CD4-positive, CD25-positive, alpha-beta regulatory T cell (primary cell): ENCODE data around the gene VSIG2. TPM values are rescaled to one million over a fixed set of nuclear protein-coding genes. Genes with fewer than 3 reads are reported as not detected.
A peak's percentile ranks its signal among the peaks of the same experiment; 100 is the strongest.
"Not testable (repeated sequence)": the region's sequence is repeated elsewhere in the genome, so short reads cannot be mapped to it uniquely, and the experiment has no call there.

Experiments used
- ATAC-seq, 2 donors: fragments of 150-1000 bp; cut with Tn5 transposase; one replicate each; pipeline ENCODE4 v1.10.0; 2021; ENCODE audit warnings: low read depth in 2 of 2, moderate number of reproducible peaks in 2 of 2, moderate library complexity in 1 of 2
- DNase-seq, 3 donors: peaks; one replicate each; pipeline versions ENCODE4 v3.0.0 to v3.0.0-alpha.2; 2012 to 2022; ENCODE audit warnings: mixed read lengths in 1 of 3
- H3K27ac ChIP-seq: one replicate; pipeline ENCODE4 v1.7.0; 2013; ENCODE audit warnings: mild to moderate bottlenecking, low read length; ENCODE audit not compliant: insufficient read depth, poor library complexity, severe bottlenecking
- H3K27me3 ChIP-seq: one replicate; pipeline ENCODE4 v1.7.0; 2013; ENCODE audit warnings: low read length; ENCODE audit not compliant: control insufficient read depth, insufficient read depth
- H3K36me3 ChIP-seq: one replicate; pipeline ENCODE4 v1.7.0; 2013; ENCODE audit warnings: mild to moderate bottlenecking, low read length, moderate library complexity; ENCODE audit not compliant: control insufficient read depth, insufficient read depth
- H3K4me1 ChIP-seq: 2 replicates; pipeline ENCODE4 v1.7.0; 2013; ENCODE audit warnings: mild to moderate bottlenecking, low read length; ENCODE audit not compliant: insufficient read depth, control insufficient read depth, poor library complexity, severe bottlenecking
- H3K4me3 ChIP-seq: one replicate; pipeline ENCODE4 v1.7.0; 2013; ENCODE audit warnings: low read depth, mild to moderate bottlenecking, low read length, moderate library complexity
- H3K9me3 ChIP-seq, 2 experiments: 1 replicate in 1 of 2; 2 replicates in 1 of 2; pipeline ENCODE4 v1.7.0; 2013; ENCODE audit warnings: low read length in 2 of 2, mild to moderate bottlenecking in 1 of 2, moderate library complexity in 1 of 2; ENCODE audit not compliant: control insufficient read depth in 2 of 2
- H3K27ac Mint-ChIP-seq, 3 donors: one replicate each; pipeline ENCODE4 v1.8.0; 2020 to 2022; ENCODE audit warnings: mild to moderate bottlenecking in 3 of 3, mixed read lengths in 3 of 3, moderate library complexity in 2 of 3
- H3K27me3 Mint-ChIP-seq: one replicate; pipeline ENCODE4 v1.8.0; 2022; ENCODE audit warnings: mild to moderate bottlenecking, mixed read lengths
- H3K36me3 Mint-ChIP-seq: one replicate; pipeline ENCODE4 v1.8.0; 2020; ENCODE audit warnings: mixed read lengths
- H3K4me1 Mint-ChIP-seq, 4 donors: one replicate each; pipeline ENCODE4 v1.8.0; 2020 to 2022; ENCODE audit warnings: mixed read lengths in 4 of 4, mild to moderate bottlenecking in 1 of 4
- H3K4me3 Mint-ChIP-seq, 4 donors: one replicate each; pipeline ENCODE4 v1.8.0; 2020 to 2022; ENCODE audit warnings: mild to moderate bottlenecking in 4 of 4, mixed read lengths in 4 of 4, moderate library complexity in 3 of 4
- H3K9me3 Mint-ChIP-seq, 7 donors: one replicate each; pipeline ENCODE4 v1.8.0; 2020 to 2022; ENCODE audit warnings: mixed read lengths in 7 of 7, mild to moderate bottlenecking in 3 of 7, moderate library complexity in 2 of 7
- polyA plus RNA-seq, 4 donors: library from polyadenylated mRNA; unstranded; fragments of 300-500 nt; fragmentation: Illumina TruSeq; gene quantifications; one replicate each; pipeline ENCODE4 v1.2.3, GENCODE V29; 2021
- total RNA-seq: library from RNA; stranded (reverse); gene quantifications from one replicate; pipeline ENCODE4 v1.2.3, GENCODE V29; 2022

Gene VSIG2
- total and polyA plus RNA-seq, 5 donors from 2014 or later = 0.44 to 3.9 (median 0.75) TPM

DNA sequence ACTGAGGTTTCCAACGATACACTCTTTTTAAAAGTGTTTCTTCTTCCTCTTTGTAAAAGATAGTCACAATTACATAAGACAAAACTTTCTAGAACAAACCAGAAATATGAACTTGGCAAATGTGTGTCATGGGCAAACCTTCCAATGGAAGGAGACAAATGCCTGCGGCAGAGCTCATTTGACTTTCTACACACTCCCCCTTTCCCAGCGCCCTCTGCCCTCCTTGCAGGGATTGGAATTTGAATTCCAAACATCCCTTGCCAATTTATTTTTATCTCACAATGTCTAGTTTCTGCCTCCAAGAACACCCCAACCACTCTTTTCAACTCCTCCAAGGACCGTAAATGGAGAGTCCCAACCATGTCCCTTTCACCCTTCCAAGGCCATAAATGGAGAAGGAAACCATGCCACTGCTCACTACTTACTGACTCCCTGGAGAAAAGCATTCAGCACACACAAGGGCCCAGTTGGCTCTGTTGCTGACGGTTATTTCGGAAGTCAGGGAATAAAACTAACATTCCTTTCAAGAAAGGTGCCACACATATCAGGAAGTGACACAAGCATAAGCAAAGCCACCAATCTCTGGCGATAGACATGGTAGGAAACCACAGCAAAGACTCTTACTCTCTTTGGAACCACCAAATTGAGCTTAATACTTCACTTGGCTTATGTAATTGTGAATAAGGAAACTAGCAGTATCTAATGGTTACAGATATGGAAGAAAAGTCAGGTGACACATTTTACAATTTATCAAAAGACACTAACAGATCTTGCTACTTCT is 25.0 kb upstream of the VSIG2 start:
- H3K27me3 ChIP-seq = no peaks in the 10 kb centered on the region
- DNase-seq (no peak), ATAC-seq (no peak)
- Mint-ChIP-seq H3K9me3 (peaks cover 0 to 1% (median 0%) of the 10 kb centered on the region in 7 donors), H3K36me3 (peaks cover 20% of the 10 kb centered on the region), H3K4me3 (no peak overlapping the region), H3K27ac (peak overlapping the region in 1 of 3 donors; percentile 22), H3K4me1 (peaks cover 4 to 14% (median 11%) of the 10 kb centered on the region in 4 donors), H3K27me3 (no peaks in the 10 kb centered on the region)
- H3K9me3 ChIP-seq = no peaks in the 10 kb centered on the region
- no peak overlapping the region for H3K27ac ChIP-seq
- peaks cover 4% of the 10 kb centered on the region for H3K36me3 ChIP-seq
- no peaks in the 10 kb centered on the region for H3K4me1 ChIP-seq
- H3K4me3 ChIP-seq = no peak overlapping the region

GRCh38 chr11:124770959-124771358 is 18.9 kb upstream of the VSIG2 start:
- ATAC-seq, H3K27ac ChIP-seq, H3K27me3 Mint-ChIP-seq, H3K4me3 Mint-ChIP-seq, H3K9me3 Mint-ChIP-seq, H3K4me1 ChIP-seq, H3K4me1 Mint-ChIP-seq, H3K27me3 ChIP-seq, DNase-seq, H3K9me3 ChIP-seq, H3K4me3 ChIP-seq: not testable (repeated sequence)
- peak overlapping the region in 1 of 3 donors; percentile 71 for H3K27ac Mint-ChIP-seq
- H3K36me3 ChIP-seq = peaks cover 26% of the 10 kb centered on the region
- peaks cover 14% of the 10 kb centered on the region for H3K36me3 Mint-ChIP-seq

DNA sequence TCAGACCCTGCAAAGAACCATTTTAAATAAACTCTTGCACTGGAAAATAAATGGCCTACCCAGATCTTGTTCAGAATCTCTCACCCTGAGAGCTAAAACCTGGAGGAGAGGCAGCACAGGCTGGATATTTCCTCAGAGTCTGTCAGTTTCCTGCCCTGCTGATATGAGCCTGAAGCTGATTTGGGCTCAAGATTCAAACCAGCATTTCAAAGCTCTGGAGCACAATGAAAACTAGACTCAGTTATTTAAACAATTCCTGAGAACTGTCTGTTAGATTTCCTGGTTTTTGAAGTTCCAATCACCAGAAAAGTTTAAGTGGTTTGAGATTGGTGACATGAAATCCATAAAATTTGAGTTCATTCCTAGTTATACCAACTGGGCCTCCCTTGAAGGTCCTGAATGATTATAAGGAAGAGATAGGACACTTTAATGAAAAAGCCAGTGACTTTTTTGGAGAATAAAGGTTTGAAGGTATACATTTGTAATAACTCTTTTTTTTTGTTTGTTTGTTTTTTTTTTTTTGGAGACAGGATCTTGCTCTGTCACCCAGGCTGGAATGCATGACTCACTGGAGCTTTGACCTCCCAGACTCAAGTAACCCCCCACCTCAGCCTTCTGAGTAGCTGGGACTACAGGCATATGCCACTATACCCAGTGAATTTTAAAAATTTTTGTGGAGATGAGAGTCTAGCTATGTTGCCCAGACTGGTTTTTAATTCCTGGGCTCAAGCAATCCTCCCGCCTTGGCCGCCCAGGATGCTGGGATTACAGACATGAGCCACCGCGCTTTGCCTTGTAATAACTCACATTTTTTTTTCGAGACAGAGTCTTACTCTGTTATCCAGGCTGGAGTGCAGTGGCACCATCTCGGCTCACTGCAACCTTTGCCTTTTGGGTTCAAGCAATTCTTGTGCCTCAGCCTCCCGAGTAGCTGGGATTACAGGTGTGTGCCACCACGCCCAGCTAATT is 18.0 kb upstream of the VSIG2 start:
- H3K9me3 Mint-ChIP-seq = peaks cover 0 to 1% (median 0%) of the 10 kb centered on the region in 7 donors

GRCh38 chr11:124768914-124769313 is 16.9 kb upstream of the VSIG2 start:
- H3K27me3 ChIP-seq = no peaks in the 10 kb centered on the region
- H3K4me3 ChIP-seq = no peak overlapping the region
- peaks cover 26% of the 10 kb centered on the region for H3K36me3 ChIP-seq
- no peak overlapping the region for H3K27ac ChIP-seq
- peaks cover 3% of the 10 kb centered on the region for H3K27me3 Mint-ChIP-seq
- H3K27ac Mint-ChIP-seq = no peak overlapping the region
- no peaks in the 10 kb centered on the region for H3K9me3 ChIP-seq
- H3K9me3 Mint-ChIP-seq = no peaks in the 10 kb centered on the region
- no peak overlapping the region for H3K4me3 Mint-ChIP-seq
- H3K4me1 ChIP-seq = no peaks in the 10 kb centered on the region
- DNase-seq (no peak), ATAC-seq (no peak)
- peaks cover 14% of the 10 kb centered on the region for H3K36me3 Mint-ChIP-seq
- H3K4me1 Mint-ChIP-seq = peaks cover 0 to 3% (median 0%) of the 10 kb centered on the region in 4 donors

More for the DNA sequence above, 18.0 kb upstream of the VSIG2 start:
- peaks cover 26% of the 10 kb centered on the region for H3K36me3 ChIP-seq
- Mint-ChIP-seq H3K4me3 (no peak overlapping the region), H3K4me1 (peaks cover 0 to 3% (median under 1%) of the 10 kb centered on the region in 4 donors), H3K27me3 (no peaks in the 10 kb centered on the region), H3K27ac (no peak overlapping the region), H3K36me3 (peaks cover 14% of the 10 kb centered on the region)
- H3K27me3 ChIP-seq = no peaks in the 10 kb centered on the region
- ATAC-seq (no peak), DNase-seq (no peak)
- no peak overlapping the region for H3K27ac ChIP-seq
- H3K4me1 ChIP-seq = no peaks in the 10 kb centered on the region
- H3K9me3 ChIP-seq = no peaks in the 10 kb centered on the region
- H3K4me3 ChIP-seq = no peak overlapping the region

DNA sequence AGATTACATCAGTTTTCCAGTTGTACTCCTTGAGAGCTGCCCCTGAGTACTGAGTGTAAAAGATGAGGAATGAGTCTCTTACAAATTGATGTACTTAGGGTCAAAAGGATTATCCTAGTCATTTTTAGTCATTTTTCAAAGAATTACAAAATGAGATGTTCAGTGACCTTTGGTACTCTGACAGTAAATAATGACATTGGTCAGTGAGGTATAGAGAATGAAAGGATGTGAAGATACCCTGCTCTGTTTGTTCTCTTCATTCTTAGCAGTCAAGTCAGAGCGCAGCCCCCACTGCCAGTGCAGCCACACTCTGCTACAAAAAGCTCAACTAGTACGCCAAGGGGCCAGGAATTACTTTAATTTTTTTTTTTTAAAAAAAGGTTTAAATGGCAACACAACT is 14.1 kb upstream of the VSIG2 start:
- peaks cover 21% of the 10 kb centered on the region for H3K4me1 ChIP-seq
- no peak overlapping the region for H3K27ac ChIP-seq
- no peak overlapping the region for H3K4me3 ChIP-seq
- peaks cover 4% of the 10 kb centered on the region for H3K27me3 ChIP-seq
- Mint-ChIP-seq H3K9me3 (no peaks in the 10 kb centered on the region), H3K4me3 (no peak overlapping the region), H3K36me3 (peaks cover 9% of the 10 kb centered on the region), H3K4me1 (peaks cover 0 to 14% (median 5%) of the 10 kb centered on the region in 4 donors), H3K27ac (no peak overlapping the region), H3K27me3 (peaks cover 19% of the 10 kb centered on the region)
- peaks cover 13% of the 10 kb centered on the region for H3K36me3 ChIP-seq
- DNase-seq = no peak
- H3K9me3 ChIP-seq = no peaks in the 10 kb centered on the region
- no peak for ATAC-seq

DNA sequence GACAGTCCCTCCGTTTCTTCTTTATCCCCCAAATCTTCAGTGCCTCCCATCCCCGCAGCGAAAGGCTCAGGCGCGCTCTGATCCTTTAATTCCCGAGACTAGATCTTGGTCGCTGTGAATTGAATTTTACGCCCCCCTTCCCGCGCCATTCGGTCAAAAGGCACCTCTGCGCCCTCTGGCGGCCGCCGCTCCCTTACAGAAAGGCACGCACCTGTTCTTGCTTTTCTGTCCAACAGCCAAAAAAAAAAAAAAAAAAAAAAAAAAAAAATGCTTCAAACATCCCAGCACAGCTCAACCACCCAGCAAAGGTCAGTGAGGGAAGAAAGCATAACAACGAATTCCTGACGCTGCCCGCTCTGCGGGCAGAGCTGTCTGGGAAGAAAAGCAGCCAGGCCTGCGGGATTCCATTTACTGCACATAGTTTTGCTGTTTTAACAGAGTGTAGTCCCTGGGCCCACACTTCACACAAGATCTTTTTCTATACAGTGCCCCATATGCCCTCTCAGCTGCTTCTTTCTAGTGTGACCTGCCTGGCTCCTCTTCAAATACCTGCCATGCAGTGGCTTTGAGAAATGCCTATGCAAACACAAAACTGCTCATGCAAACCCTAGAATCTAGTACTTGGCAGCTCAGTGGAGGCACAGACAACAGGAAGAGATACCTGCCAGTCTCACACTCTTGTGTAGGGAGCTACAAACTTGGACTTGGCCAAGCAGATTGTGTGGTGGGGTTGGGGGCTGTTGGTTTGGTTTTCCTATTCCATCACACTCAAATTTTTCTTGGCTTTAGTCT is 11.3 kb upstream of the VSIG2 start:
- Mint-ChIP-seq H3K4me1 (peaks cover 0 to 35% (median 7%) of the 10 kb centered on the region in 4 donors), H3K9me3 (no peaks in the 10 kb centered on the region), H3K36me3 (peaks cover 5% of the 10 kb centered on the region), H3K27me3 (peaks cover 44% of the 10 kb centered on the region), H3K4me3 (peak overlapping the region; percentile 86 to 97 (median 96)), H3K27ac (peak overlapping the region in 1 of 3 donors; percentile 88)
- Histone ChIP-seq H3K36me3 (peaks cover 8% of the 10 kb centered on the region), H3K27ac (no peak overlapping the region), H3K9me3 (no peaks in the 10 kb centered on the region), H3K4me1 (peaks cover 44% of the 10 kb centered on the region), H3K27me3 (peaks cover 7% of the 10 kb centered on the region), H3K4me3 (peak overlapping the region; percentile 60)
- ATAC-seq = peak; percentile 48 to 62
- peak; percentile 76 to 83 (median 83) for DNase-seq

- ATAC-seq (peak; percentile 24 to 43), DNase-seq (no peak)
- Mint-ChIP-seq H3K27me3 (peaks cover 50% of the 10 kb centered on the region), H3K9me3 (peaks cover 0 to 2% (median 0%) of the 10 kb centered on the region in 7 donors), H3K36me3 (peaks cover 3% of the 10 kb centered on the region), H3K4me3 (peak overlapping the region; percentile 86 to 97 (median 96)), H3K27ac (no peak overlapping the region), H3K4me1 (peaks cover 0 to 38% (median 10%) of the 10 kb centered on the region in 4 donors)
- Histone ChIP-seq H3K4me3 (peak overlapping the region; percentile 62), H3K27me3 (peaks cover 11% of the 10 kb centered on the region), H3K36me3 (peaks cover 4% of the 10 kb centered on the region), H3K27ac (no peak overlapping the region), H3K9me3 (no peaks in the 10 kb centered on the region), H3K4me1 (peaks cover 48% of the 10 kb centered on the region)
These were observed 10.6 kb upstream of the VSIG2 start for GRCh38 chr11:124762624-124763155.
